ENCODE data around the gene TUBB2A.

- no peak for TF ChIP-seq ZNF274 (IDR thresholded peaks at IDR 0.05; ENCODE audit: low read depth, low read length)
- TF ChIP-seq SUZ12 (IDR thresholded peaks at IDR 0.05; ENCODE audit: extremely low read depth, insufficient read depth, insufficient read length): no peak
Measured at GRCh38 chr6:3128356-3129108, 28.8 kb downstream of the TUBB2A start.

All from NT2/D1 (cell line).